GM12878 (cell line): Measurements from ENCODE around the gene SLC38A3. TPM values are rescaled to one million over a fixed set of nuclear protein-coding genes. Genes with fewer than 3 reads are reported as not detected.
A peak's percentile ranks its signal among the peaks of the same experiment; 100 is the strongest.

Source experiments
- ATAC-seq: fragments of 200-7000 bp; cut with Tn5 transposase; 3 replicates; pipeline ENCODE4 v1.9.1; 2020; ENCODE audit warnings: mild to moderate bottlenecking, moderate library complexity
- BruUV-seq: library from RNA; stranded (reverse); fragments of 400-500 nt; replicated peaks from 2 replicates; lab custom pipeline; 2021; lab: Mats Ljungman, UMichigan
- CTCF ChIA-PET: fragments of 300-600 bp; sonication (Branson Sonifier 250); formaldehyde crosslinking; extraction: SDS; loops from one replicate; lab custom pipeline; 2021; ENCODE audit warnings: inconsistent platforms; lab: Yijun Ruan, JAX
- POLR2A ChIA-PET: fragments of 350-600 bp; formaldehyde crosslinking; extraction: SDS; loops from one replicate; lab custom pipeline; 2021; ENCODE audit warnings: inconsistent platforms; lab: Charles Lee
- RAD21 ChIA-PET: fragments of 300-600 bp; sonication (Branson Sonifier 250); formaldehyde crosslinking; loops from one replicate; lab custom pipeline; 2023; ENCODE audit warnings: antibody characterized with exemption; ENCODE audit not compliant: unreplicated experiment; lab: Charles Lee
- SMC1A ChIA-PET: fragments of 300-600 bp; sonication (Branson Sonifier 250); formaldehyde crosslinking; loops from one replicate; lab custom pipeline; 2023; ENCODE audit not compliant: unreplicated experiment, uncharacterized antibody; lab: Charles Lee
- DNase-seq: peaks from one replicate; pipeline ENCODE4 v3.0.0-alpha.2; 2011; ENCODE audit warnings: low read depth, low spot score
- FAIRE-seq: peaks from 3 replicates; lab custom pipeline; 2011; peaks lifted over from hg19 to GRCh38; lab: Jason Lieb, UNC
- H2AFZ ChIP-seq: 2 replicates; pipeline ENCODE4 v1.6.0; 2011; ENCODE audit warnings: low read depth, low read length, control low read depth; ENCODE audit not compliant: control insufficient read depth
- H3K27ac ChIP-seq: 2 replicates; pipeline ENCODE4 v1.5.1; 2011; ENCODE audit warnings: control low read depth; ENCODE audit not compliant: control insufficient read depth, insufficient read depth
- H3K27me3 ChIP-seq, 2 experiments: replicated peaks in 1 of 2; 2 replicates each; pipeline versions ENCODE4 v1.6.0 to v1.6.1; 2011; ENCODE audit warnings: low read length in 1 of 2; ENCODE audit not compliant: control insufficient read depth in 2 of 2, insufficient read depth in 2 of 2
- H3K36me3 ChIP-seq, 2 experiments: 2 replicates each; pipeline ENCODE4 v1.5.1; 2011; ENCODE audit warnings: low read length in 1 of 2; ENCODE audit not compliant: control insufficient read depth in 2 of 2, insufficient read depth in 2 of 2
- H3K4me1 ChIP-seq: 2 replicates; pipeline ENCODE4 v1.6.1; 2011; ENCODE audit warnings: mild to moderate bottlenecking, low read length, moderate library complexity, mixed read lengths; ENCODE audit not compliant: control insufficient read depth, insufficient read depth
- H3K4me2 ChIP-seq: 2 replicates; pipeline ENCODE4 v1.6.0; 2011; ENCODE audit warnings: control low read depth; ENCODE audit not compliant: control insufficient read depth, insufficient read depth
- H3K4me3 ChIP-seq: fragments of 200-600 bp; sonication (generic); 2 replicates; pipeline ENCODE4 v1.5.1; 2016
- H3K79me2 ChIP-seq: 2 replicates; pipeline ENCODE4 v1.6.0; 2011; ENCODE audit warnings: low read length; ENCODE audit not compliant: control insufficient read depth, insufficient read depth
- H3K9ac ChIP-seq: 2 replicates; pipeline ENCODE4 v1.8.0; 2011; ENCODE audit warnings: low read length, control low read depth, mixed read lengths; ENCODE audit not compliant: control insufficient read depth, insufficient read depth
- H3K9me3 ChIP-seq: replicated peaks from 3 replicates; pipeline ENCODE4 v1.5.1; 2011; ENCODE audit warnings: mild to moderate bottlenecking, low read length; ENCODE audit not compliant: control insufficient read depth, insufficient read depth
- H4K20me1 ChIP-seq: 2 replicates; pipeline ENCODE4 v1.6.0; 2011; ENCODE audit not compliant: control insufficient read depth, insufficient read depth
- CTCF ChIP-seq, 3 experiments: IDR thresholded peaks in 2 of 3; conservative IDR thresholded peaks in 1 of 3; 2 replicates each; pipeline ENCODE4 v1.5.1; 2011; ENCODE audit warnings: low read depth in 3 of 3, low read length in 3 of 3, mild to moderate bottlenecking in 3 of 3, control low read depth in 2 of 3, moderate library complexity in 2 of 3, inconsistent platforms in 1 of 3, mixed read lengths in 1 of 3; ENCODE audit not compliant: control insufficient read depth in 2 of 3, insufficient read depth in 1 of 3; ENCODE audit errors: extremely low read depth in 1 of 3
- SMAD1 ChIP-seq: fragments of 450-650 bp; IDR thresholded peaks from 2 replicates; pipeline ENCODE4 v1.6.1; 2018; ENCODE audit warnings: mild to moderate bottlenecking, low read depth; ENCODE audit not compliant: partially characterized antibody
- SPI1 ChIP-seq: IDR thresholded peaks from 2 replicates; pipeline ENCODE4 v1.6.1; 2011; ENCODE audit warnings: low read depth, mild to moderate bottlenecking, low read length, moderate library complexity, borderline replicate concordance; ENCODE audit not compliant: insufficient read depth
- WGBS: methylation state at CpG from one replicate; pipeline ENCODE4 v1.1.6; 2016; ENCODE audit warnings: low lambda C conversion rate; ENCODE audit not compliant: insufficient replicate concordance, insufficient coverage; ENCODE audit errors: missing lambda C conversion rate; 5-methylcytosine and 5-hydroxymethylcytosine counted together
- in situ Hi-C: fragments of 300-500 bp; cut with MboI; formaldehyde crosslinking; loops from 9 replicates; pipeline ENCODE4 v1.14.3; 2018; ENCODE audit warnings: mixed read lengths
- intact Hi-C: fragments of 100-400 bp; cut with micrococcal nuclease; formaldehyde crosslinking; loops from one replicate; pipeline ENCODE4 v1.14.2; 2022; ENCODE audit not compliant: unreplicated experiment
- polyA plus RNA-seq, 11 experiments: library from polyadenylated mRNA; depleted of rRNA in 4 of 11; unstranded in 6 of 11; stranded (reverse) in 5 of 11; fragments of >200 nt; fragmentation: Nextera tagmentation in 4 of 11; fragmentation: Illumina TruSeq in 1 of 11; extraction: Ambion mirVana in 4 of 11; extraction: Trizol in 1 of 11; gene quantifications; 1 replicate in 1 of 11; 2 replicates in 10 of 11; pipeline versions ENCODE4 v1.2.1 to v1.2.3, GENCODE V29; 2011 to 2016; ENCODE audit warnings: inconsistent platforms in 2 of 11, missing spikeins in 2 of 11, low read depth in 1 of 11
- total RNA-seq, 4 experiments: library from RNA; depleted of rRNA in 3 of 4; stranded (reverse); fragments of >200 nt in 3 of 4; fragmentation: Illumina TruSeq in 1 of 4; extraction: Trizol in 1 of 4; gene quantifications; 2 replicates each; pipeline versions ENCODE4 v1.2.1 to v1.2.3, GENCODE V29; 2013 to 2021

SLC38A3 gene
- total and polyA plus RNA-seq, 10 of the 15 experiments (the other 5 are each of a cell fraction or from before 2014, with no cell fraction given): 0.14 TPM; not detected in 9

GRCh38 chr3:50230104-50230793, 25.2 kb downstream of the SLC38A3 start:
- peaks cover 25% of the 10 kb centered on the region for H3K4me1 ChIP-seq
- no peak for DNase-seq
- TF ChIP-seq SMAD1: no peak
- TF ChIP-seq SPI1: peak; percentile 41; the same call in 1 of the 2 replicates
- no peak for TF ChIP-seq CTCF (IDR thresholded peaks at IDR 0.05 in 2 of 3, conservative IDR thresholded peaks at IDR 0.05 in 1 of 3; ENCODE audit: control insufficient read depth in 2 of 3, extremely low read depth in 1 of 3, insufficient read depth in 1 of 3, low read depth in 3 of 3, low read length in 3 of 3)
- no peaks in the 10 kb centered on the region; a peak in 1 of 4 replicates for H3K36me3 ChIP-seq
- 36% methylated on average over 8 of the region's 8 CpGs for WGBS
- no peaks in the 10 kb centered on the region for H3K27me3 ChIP-seq
- H3K79me2 ChIP-seq: no peaks in the 10 kb centered on the region; the same call in 1 of the 2 replicates
- CTCF ChIA-PET: interaction anchor here (0.5 to 7.4 kb wide), 5 partner anchors 13 to 44 kb away, joined by 3 to 149 read pairs (median 4); no protein-coding TSS in a partner anchor
- H4K20me1 ChIP-seq: no peaks in the 10 kb centered on the region
- no peak overlapping the region for H3K9ac ChIP-seq
- in situ Hi-C loops (no loop called here), intact Hi-C loops (no loop called here)
- H3K9me3 ChIP-seq: no peaks in the 10 kb centered on the region
- no peak for FAIRE-seq
- POLR2A ChIA-PET: interaction anchor here (0.5 to 3.7 kb wide), 5 partner anchors 7 to 107 kb away, joined by 3 to 38 read pairs (median 5); partner anchors contain the start of gene GNAI2
- BruUV-seq: no TSS peak
- SMC1A ChIA-PET: interaction anchor here (2.9 to 5.1 kb wide), 2 partner anchors 12 to 16 kb away, joined by 15 to 51 read pairs; no protein-coding TSS in a partner anchor
- ATAC-seq: no peak
- RAD21 ChIA-PET: interaction anchor here (1.0 to 5.4 kb wide), 3 partner anchors 13 to 107 kb away, joined by 3 to 73 read pairs (median 3); no protein-coding TSS in a partner anchor
- H3K4me2 ChIP-seq: no peak overlapping the region
- H2AFZ ChIP-seq: peak overlapping the region; percentile 59
- no peak overlapping the region for H3K27ac ChIP-seq
- H3K4me3 ChIP-seq: no peak overlapping the region
